GM19467 (cell line): ENCODE results near the gene LRBA.
"Not testable (repeated sequence)": the region's sequence is repeated elsewhere in the genome, so short reads cannot be mapped to it uniquely, and the experiment has no call there.

Experiments
- ATAC-seq: cut with Tn5 transposase; IDR thresholded peaks from one replicate; pipeline ENCODE4 v1.9.1; 2021; ENCODE audit warnings: mild to moderate bottlenecking, moderate library complexity; ENCODE audit not compliant: unreplicated experiment

LRBA gene

GRCh38 chr4:150537911-150538310 lies 477.2 kb downstream of the LRBA start:
- not testable (repeated sequence) for ATAC-seq

- no peak for ATAC-seq
Observed at GRCh38 chr4:150534818-150535217, 480.3 kb downstream of the LRBA start.

- ATAC-seq: no peak
Observed at GRCh38 chr4:150533673-150534072, 481.4 kb downstream of the LRBA start.

DNA sequence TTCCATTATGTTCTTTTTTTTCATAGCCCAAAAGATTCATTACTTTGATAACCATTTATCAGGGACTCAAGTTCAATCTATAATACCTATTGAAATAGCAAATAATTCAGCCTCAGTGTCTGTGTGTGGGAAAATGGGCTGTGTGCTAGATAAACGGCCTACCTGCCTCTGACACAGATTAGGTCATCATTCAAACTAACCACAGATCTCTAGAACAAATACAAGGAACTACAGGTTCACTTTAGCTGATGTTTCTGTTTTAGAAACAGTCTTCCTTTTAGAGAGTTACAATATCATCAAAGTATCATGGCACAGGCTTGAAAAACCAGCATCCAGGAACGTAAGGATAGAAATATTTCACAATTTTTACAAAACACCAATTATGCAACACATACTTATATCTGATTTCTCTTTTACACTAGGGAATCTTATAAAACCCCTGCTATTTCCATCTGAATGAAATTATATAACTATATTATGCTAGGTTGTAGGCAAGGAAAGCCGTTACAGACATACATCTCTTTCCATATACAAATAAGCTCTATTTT lies 489.7 kb downstream of the LRBA start:
- no peak for ATAC-seq

DNA sequence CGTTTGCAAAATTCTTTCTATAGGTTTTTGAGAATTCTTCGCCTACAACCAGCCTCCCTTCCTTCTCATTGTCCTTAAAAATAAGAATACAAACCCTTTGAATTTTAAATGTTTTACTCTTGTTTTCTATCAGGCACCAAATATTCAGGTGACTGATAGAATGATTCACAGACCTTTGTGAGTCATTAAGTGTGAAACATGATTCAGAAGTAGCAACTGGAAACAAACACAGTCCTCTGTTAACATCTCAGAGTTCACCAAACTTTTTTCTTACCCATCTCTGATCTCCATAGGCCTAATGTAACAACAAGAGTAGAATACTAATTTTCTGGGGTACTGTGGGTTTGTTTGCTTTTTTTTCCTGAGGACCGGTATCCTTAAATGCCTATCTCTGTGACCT lies 496.5 kb downstream of the LRBA start:
- no peak for ATAC-seq

DNA sequence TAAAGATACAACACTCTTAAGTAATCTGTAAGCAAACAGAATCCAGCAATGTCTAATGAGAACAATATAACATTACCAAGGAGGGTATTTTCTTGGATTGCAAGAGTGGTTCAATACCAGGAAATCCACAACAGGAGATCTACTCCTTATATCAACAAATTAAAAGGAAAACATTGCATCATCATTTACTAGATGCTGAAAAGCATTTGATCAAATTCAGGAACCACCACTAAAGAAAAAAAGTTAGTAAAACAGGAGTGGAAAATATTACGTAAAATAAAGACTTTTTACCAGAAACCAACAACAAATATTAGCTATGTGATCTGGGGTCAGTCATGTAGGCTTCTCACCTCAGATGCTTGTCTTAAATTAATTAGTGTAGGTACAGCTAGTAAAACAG lies 499.9 kb downstream of the LRBA start:
- ATAC-seq: no peak

GRCh38 chr4:150514709-150515108 lies 500.4 kb downstream of the LRBA start:
- no peak for ATAC-seq

DNA sequence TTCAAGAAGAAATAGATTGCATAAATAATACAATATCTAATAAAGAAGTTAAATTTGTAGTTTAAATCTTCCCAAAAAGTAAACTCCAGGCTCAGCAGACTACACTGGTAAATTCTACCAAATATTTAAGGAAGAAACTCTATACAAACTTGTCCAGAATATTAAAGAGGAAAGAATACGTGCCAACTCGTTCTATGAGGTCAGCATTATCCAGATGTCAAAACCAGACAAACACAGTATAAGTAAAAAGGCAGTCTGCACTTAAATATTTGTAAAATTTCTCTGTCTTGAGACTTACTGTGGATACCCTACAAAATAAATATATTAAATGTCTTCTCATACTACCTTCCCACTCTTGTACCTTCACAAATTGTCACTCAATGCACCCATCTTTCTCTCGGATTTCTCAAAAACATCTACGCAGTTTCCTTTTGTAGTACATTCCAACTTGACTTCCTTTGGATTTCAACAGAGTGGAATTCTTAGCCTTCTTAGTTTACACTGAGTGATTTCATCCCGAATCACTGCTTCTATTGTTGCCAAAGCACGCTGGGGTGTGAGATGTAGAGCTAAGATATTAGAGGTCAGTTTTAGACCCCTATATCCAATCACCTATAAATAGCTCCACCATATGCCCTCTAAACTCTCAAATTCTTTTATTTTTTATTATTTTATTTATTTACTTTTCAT lies 504.8 kb downstream of the LRBA start:
- no peak for ATAC-seq

DNA sequence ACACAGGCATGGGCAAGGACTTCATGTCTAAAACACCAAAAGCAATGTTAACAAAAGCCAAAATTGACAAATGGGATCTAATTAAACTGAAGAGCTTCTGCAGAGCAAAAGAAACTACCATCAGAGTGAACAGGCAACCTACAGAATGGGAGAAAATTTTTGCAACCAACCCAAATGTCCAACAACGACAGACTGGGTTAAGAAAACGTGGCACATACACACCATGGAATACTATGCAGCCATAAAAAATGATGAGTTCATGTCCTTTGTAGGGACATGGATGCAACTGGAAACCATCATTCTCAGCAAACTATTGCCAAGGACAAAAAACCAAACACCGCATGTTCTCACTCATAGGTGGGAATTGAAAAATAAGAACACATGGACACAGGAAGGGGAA lies 507.4 kb downstream of the LRBA start:
- ATAC-seq: not testable (repeated sequence)

GRCh38 chr4:150501983-150502382 lies 513.1 kb downstream of the LRBA start:
- ATAC-seq: no peak

GRCh38 chr4:150501009-150501727 lies 513.9 kb downstream of the LRBA start:
- no peak for ATAC-seq

- no peak for ATAC-seq
Observed at GRCh38 chr4:150497612-150498011, 517.5 kb downstream of the LRBA start.

DNA sequence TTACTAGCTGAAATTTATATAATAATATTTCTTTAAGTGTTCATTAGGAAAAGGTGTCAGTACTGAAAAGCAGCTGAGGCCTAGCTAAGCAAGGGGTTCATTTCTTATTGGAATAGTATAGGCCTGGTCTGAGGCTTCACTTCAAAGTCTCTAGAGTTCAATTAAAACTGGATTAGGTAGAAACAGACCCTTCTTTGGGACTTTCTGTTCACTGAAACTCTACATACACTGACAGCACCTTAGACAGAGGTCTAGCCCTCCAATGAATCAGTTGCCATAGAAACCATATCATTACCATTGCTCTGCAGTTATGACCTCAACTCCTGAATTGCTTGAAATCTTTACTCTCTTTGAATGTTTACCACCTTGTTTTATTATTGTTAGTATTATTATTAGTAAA lies 519.5 kb downstream of the LRBA start:
- ATAC-seq: no peak

DNA sequence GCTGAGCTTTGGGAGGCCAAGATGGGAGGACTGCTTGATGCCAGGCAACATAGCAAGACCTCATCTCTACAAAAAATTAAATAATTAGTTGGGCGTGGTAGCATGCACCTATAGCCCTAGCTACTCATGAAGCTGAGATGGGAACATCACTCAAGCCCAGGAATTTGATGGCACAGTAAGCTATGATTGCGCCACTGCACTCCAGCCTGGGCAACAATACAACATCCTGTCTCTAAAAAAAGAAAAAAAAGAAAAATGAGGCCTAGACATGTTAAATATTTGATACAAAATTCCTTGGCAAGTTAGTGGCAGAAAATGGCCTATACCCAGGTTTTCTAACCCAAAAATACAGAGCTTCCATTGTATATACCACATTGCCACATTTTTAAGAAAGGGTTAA lies 521.2 kb downstream of the LRBA start:
- no peak for ATAC-seq

GRCh38 chr4:150491132-150492049 lies 523.7 kb downstream of the LRBA start:
- ATAC-seq: no peak

GRCh38 chr4:150482581-150482980 lies 532.5 kb downstream of the LRBA start:
- ATAC-seq: no peak

DNA sequence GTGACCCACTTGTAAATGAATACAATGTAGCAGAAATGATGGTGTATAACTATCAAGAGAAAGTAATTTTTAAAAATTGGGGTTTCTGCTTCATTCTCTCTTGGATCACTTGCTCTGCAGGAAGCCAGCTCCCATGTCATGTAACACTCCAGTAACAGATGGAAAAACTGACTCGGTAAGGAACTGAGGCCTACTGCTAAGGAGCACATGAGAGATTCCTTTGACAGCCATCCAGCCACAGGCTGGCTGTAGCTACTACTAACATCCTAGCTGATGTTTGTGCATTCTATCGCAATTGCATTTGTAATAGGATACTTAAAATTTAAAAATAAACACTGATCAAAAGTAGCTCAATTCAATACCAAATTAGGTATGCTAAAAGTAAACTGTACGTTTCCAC lies 535.4 kb downstream of the LRBA start:
- no peak for ATAC-seq

DNA sequence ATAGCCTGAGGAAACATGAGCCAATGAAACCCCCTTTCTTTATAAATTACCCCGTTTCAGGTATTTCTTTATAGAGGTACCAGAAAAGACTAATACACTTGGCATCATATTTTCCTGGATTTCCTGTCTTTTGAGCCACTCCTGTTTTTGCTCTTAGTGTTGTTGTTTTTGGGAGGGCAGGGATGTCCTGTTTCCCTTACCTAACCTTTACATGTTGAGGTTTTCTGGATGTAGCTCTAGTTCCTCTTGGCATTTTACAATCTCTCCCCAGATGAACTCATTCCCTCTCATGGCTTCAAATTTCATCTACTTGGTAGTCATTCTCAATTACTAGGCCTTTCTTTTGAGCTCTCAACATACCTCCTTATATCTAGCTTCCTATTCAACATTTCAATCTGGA lies 537.2 kb downstream of the LRBA start:
- ATAC-seq: no peak

DNA sequence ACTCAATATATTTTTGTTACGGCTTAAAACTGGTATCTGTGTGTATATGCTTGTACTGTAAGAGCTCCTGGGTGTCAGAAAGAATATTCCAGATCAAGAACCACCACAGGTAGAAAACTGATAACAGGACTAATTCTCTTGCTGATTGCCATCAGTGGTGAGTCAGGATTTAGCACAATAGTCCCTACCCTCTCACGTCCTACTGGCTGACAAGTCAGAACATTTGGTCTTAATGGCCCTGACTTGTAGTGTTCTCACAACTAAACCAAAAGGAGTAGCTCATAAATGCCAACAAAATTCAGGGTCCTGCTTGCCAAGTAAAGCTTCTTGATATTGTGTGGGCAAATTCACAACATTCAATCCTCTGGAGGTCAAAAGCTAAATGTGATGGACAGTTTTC lies 538.3 kb downstream of the LRBA start:
- no peak for ATAC-seq

GRCh38 chr4:150475763-150476162 lies 539.3 kb downstream of the LRBA start:
- no peak for ATAC-seq

DNA sequence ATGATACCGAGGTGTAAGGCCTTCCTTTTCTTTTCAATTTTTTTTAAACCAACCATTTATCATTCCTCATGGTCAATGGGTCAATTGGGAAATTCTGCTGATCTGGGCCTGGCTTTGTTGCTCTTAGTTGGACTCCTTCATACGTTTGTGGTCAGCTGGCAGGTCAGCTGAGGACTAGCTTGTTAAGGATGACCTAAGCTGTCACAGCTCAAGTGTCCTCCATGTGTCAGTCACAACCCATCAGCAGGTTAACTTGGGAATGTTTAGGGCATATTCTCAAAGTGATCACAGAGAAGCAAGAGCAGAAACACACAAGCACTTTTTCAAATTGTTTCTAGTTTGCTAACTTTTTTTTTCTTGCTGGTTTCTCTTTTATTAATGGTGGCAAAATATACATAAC lies 550.6 kb downstream of the LRBA start:
- no peak for ATAC-seq
